MG63 (cell line): Measurements from ENCODE around the gene IGFBPL1. TPM values are rescaled to one million over a fixed set of nuclear protein-coding genes. Genes with fewer than 3 reads are reported as not detected.
A peak's percentile ranks its signal among the peaks of the same experiment; 100 is the strongest.

Experiments
- DNase-seq: peaks from one replicate; pipeline ENCODE4 v3.0.0-alpha.2; 2020
- H3K27me3 ChIP-seq: fragments of 250-450 bp; sonication (Bioruptor Pico); 2 replicates; pipeline ENCODE4 v1.5.1; 2020; ENCODE audit warnings: mild to moderate bottlenecking, moderate library complexity
- H3K36me3 ChIP-seq: fragments of 250-450 bp; sonication (Bioruptor Pico); 2 replicates; pipeline ENCODE4 v1.5.1; 2020; ENCODE audit warnings: mild to moderate bottlenecking, moderate library complexity
- H3K4me3 ChIP-seq: fragments of 250-450 bp; sonication (Bioruptor Pico); 2 replicates; pipeline ENCODE4 v1.5.1; 2020; ENCODE audit warnings: mild to moderate bottlenecking, moderate library complexity
- H3K9me3 ChIP-seq: fragments of 250-450 bp; sonication (Bioruptor Pico); 2 replicates; pipeline ENCODE4 v1.5.1; 2020; ENCODE audit warnings: mild to moderate bottlenecking, moderate library complexity
- total RNA-seq: library from RNA; depleted of rRNA; stranded (reverse); fragments of >200 nt; shearing (Covaris generic); gene quantifications from 2 replicates; pipeline ENCODE4 v1.2.3, GENCODE V29; 2014; ENCODE audit warnings: low replicate concordance

The IGFBPL1 gene
- total RNA-seq, 1 experiment from 2014 or later = 0.95 TPM

GRCh38 chr9:38374847-38375571, 49.2 kb downstream of the IGFBPL1 start:
- Histone ChIP-seq H3K4me3 (no peak overlapping the region), H3K9me3 (no peaks in the 10 kb centered on the region), H3K36me3 (no peaks in the 10 kb centered on the region), H3K27me3 (peaks cover 2% of the 10 kb centered on the region)
- DNase-seq = no peak

DNA sequence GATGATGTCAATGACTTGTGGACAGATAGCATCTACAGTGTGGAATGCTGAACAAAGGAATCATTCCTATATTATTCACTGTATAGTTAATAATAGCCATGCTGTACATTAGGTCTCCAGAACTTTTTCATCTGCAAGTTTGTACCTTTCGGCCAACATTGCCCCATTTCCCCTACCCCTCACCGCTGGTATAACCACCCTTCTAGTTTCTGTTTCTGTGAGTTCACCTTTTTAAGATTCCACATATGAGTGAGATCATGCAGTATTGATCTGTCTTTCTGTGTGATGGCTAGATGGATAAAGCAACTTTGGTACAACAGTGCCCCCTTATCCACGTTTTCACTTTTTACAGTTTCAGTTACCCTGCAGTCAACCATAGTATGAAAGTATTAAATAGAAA, 50.6 kb downstream of the IGFBPL1 start:
- H3K36me3 ChIP-seq = no peaks in the 10 kb centered on the region
- DNase-seq = no peak
- no peak overlapping the region for H3K4me3 ChIP-seq
- H3K27me3 ChIP-seq = peaks cover 2% of the 10 kb centered on the region
- H3K9me3 ChIP-seq = no peaks in the 10 kb centered on the region

DNA sequence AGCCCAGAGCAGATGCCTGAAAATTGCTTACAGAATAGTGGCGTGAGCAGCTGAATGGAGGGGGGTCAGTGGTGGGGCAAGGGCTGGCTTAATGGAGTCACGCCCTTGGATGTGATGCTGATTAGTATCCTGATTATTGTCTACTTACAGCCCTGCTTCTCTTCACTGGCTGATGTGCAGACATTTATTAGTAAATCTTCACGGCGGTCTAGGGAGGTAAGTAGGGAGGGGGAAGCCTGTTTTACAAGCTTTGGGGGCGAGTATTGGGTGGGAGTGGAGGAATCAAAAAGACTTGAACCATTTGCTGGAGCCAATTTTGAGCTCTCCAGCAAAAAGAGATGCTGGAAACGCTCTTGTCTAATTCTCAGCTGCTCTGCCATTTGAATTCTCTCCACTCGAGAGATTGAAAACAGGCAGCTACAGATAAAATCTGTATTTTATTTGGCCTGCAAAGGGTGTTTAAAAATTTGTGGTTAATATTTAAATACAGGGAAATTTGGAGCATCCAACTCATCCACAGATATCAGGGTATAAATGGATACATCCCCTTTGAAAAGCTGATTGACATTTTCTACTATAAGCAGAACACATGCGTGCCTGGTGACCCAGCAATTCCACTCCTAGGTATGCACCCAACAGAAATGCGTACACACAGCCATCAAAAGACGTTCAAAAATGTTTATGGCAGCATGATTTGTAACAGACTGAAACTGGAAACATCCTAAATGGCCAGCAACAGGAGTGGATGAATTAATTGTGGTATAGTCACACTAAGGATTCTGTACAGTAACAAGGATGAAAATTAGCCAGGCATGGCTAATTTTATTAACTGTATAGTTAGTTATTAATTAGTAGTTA, 51.3 kb downstream of the IGFBPL1 start:
- peaks cover 2% of the 10 kb centered on the region for H3K27me3 ChIP-seq
- H3K36me3 ChIP-seq = no peaks in the 10 kb centered on the region
- no peak for DNase-seq

GRCh38 chr9:38371495-38371894, 52.8 kb downstream of the IGFBPL1 start:
- Histone ChIP-seq H3K9me3 (no peaks in the 10 kb centered on the region), H3K4me3 (no peak overlapping the region), H3K36me3 (no peaks in the 10 kb centered on the region), H3K27me3 (peaks cover 2% of the 10 kb centered on the region)
- DNase-seq = no peak

More for the DNA sequence above, 51.3 kb downstream of the IGFBPL1 start:
- Histone ChIP-seq H3K4me3 (no peak overlapping the region), H3K9me3 (no peaks in the 10 kb centered on the region)

GRCh38 chr9:38370176-38370575, 54.1 kb downstream of the IGFBPL1 start:
- Histone ChIP-seq H3K36me3 (no peaks in the 10 kb centered on the region), H3K27me3 (peaks cover 2% of the 10 kb centered on the region), H3K4me3 (no peak overlapping the region), H3K9me3 (no peaks in the 10 kb centered on the region)
- no peak for DNase-seq

DNA sequence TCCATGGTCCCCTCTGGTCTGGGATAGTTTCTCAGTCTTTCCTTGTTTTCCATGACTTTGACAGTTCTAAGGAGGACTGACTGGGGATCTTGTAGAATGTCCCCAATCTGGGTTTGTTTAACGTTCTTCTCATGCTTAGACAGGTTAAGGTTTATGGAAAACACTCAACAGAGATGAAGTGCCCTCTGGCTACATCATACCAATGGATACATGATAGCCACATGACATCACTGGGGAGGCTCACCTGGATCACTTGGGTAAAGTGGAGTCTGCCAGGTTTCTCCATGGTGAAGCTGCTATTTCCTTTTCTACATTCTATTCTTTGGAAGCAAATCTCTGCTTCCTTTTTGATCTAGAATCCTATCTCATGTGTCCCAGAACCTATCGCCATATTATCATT, 55.5 kb downstream of the IGFBPL1 start:
- H3K36me3 ChIP-seq = no peaks in the 10 kb centered on the region
- no peak overlapping the region for H3K4me3 ChIP-seq
- H3K27me3 ChIP-seq = no peaks in the 10 kb centered on the region; the same call in none of the 2 replicates
- DNase-seq = no peak
- no peaks in the 10 kb centered on the region for H3K9me3 ChIP-seq

DNA sequence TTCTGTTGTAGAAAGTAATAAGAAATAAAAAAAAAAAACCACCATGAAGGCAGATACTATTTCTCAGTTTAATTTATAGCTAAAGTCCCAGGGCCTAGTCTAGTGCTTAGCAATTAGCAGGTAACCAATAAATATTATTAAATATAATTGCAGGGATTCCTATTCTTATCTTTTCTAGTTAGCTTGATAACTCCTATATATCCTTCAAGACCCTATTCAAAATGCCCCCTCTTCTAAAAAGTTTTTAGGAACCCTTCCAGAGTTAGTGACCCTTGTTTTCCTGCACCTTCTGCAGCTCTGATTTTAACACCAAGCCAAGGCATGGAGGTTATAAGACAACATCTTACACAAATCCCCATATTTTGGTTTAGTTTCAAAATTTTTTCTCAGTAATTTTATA, 56.4 kb downstream of the IGFBPL1 start:
- no peak overlapping the region for H3K4me3 ChIP-seq
- DNase-seq = no peak
- H3K36me3 ChIP-seq = no peaks in the 10 kb centered on the region
- no peaks in the 10 kb centered on the region; the same call in 1 of the 2 replicates for H3K27me3 ChIP-seq
- no peaks in the 10 kb centered on the region for H3K9me3 ChIP-seq

- Histone ChIP-seq H3K27me3 (no peaks in the 10 kb centered on the region; the same call in 1 of the 2 replicates), H3K36me3 (no peaks in the 10 kb centered on the region)
- DNase-seq = no peak
These were observed 60.7 kb downstream of the IGFBPL1 start for GRCh38 chr9:38363589-38363925.

DNA sequence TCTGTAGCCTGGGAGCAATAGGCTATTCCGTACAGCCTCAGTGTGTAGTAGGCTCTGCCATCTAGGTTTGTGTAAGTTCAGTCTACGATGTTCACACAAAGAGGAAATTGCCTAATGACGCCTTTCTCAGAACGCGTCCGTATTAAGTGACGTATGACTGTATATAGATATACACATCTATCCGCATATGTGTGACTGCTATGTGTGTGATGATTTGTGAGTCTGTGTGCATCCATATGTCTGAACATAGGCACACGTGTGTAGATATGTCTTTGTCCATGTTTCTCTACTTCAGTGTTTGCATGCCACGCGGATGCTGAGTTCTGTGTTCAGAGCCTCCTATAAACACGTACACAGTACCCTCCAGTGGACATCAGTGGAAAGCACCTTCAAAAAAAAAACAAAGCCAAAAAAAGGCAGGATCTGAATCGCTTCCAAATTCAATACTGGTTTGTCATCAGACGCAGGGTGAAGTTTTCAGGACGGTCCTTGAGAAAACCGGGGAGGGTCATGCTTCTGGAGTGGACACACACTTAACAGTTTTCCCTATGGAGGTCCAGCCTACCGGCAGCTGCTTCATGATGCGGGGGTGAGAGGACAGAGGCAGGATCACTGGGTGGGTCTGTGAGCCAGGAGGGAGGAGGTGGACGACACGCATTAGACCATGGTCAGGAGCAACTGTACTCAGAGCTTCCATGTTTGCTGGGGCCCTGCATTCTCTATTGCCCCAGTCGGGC, 61.2 kb downstream of the IGFBPL1 start:
- DNase-seq = peak; percentile 43
- H3K36me3 ChIP-seq = no peaks in the 10 kb centered on the region
- no peak overlapping the region for H3K4me3 ChIP-seq
- H3K27me3 ChIP-seq = no peaks in the 10 kb centered on the region; the same call in 1 of the 2 replicates
- no peaks in the 10 kb centered on the region for H3K9me3 ChIP-seq

More at GRCh38 chr9:38363589-38363925, 60.7 kb downstream of the IGFBPL1 start:
- no peaks in the 10 kb centered on the region for H3K9me3 ChIP-seq
- H3K4me3 ChIP-seq = no peak overlapping the region

DNA sequence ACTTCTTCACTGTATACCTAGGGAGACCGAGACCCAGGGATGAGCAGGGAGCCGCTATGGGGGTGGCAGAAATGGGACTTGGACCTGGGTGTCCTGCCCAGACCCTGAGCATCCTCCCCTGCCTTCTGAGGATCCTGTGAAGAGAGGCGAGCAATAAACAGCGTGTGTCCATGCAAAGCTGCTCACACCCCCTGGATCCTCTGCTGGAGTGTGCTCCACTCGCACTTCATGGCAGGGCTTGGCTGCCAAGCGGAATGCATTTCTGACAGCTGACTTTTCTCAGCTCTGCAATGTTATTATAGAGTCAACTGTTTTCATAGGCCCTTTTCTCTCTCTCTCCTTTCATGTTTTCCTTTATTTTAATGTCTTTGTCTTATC, 62.8 kb downstream of the IGFBPL1 start:
- Histone ChIP-seq H3K9me3 (no peaks in the 10 kb centered on the region), H3K4me3 (no peak overlapping the region), H3K27me3 (no peaks in the 10 kb centered on the region; the same call in 1 of the 2 replicates), H3K36me3 (no peaks in the 10 kb centered on the region)
- no peak for DNase-seq

GRCh38 chr9:38360839-38361472, 63.3 kb downstream of the IGFBPL1 start:
- Histone ChIP-seq H3K4me3 (no peak overlapping the region), H3K36me3 (no peaks in the 10 kb centered on the region), H3K27me3 (no peaks in the 10 kb centered on the region; the same call in 1 of the 2 replicates), H3K9me3 (no peaks in the 10 kb centered on the region)
- DNase-seq = no peak

DNA sequence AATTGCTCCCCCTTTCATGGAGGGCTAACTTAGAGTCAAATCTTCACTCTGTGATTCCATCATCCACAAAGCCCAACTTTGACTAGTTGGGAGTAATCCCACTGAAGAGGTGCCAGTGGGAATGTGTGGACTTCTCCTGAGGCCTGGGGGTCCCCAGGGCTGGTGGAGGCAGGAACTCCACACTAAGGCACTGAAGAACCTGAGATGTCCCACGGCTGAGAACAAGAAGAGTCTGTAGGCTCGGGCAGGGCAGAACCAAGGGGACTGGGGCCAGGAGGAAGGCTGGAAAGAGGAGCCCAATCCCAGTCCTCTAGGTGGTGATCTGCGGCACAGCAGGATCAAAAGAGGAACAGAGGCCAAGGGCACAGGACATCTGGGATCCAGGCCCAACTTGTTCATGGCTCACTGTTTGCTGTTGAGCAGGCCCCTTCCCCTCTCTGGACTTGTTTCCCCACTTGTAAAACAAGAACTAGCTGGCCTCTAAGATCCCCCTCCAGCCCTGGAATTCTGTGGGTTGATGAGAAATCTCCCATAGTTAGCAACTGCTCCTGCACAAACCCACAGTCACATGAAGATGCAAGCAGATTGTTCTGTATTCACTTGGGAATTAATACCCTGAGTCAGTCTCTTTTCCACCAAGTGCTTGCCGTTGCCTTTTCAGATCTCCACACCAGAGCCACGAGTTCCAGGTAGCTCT, 64.4 kb downstream of the IGFBPL1 start:
- no peaks in the 10 kb centered on the region; the same call in 1 of the 2 replicates for H3K27me3 ChIP-seq
- no peak for DNase-seq
- H3K36me3 ChIP-seq = no peaks in the 10 kb centered on the region
- no peak overlapping the region for H3K4me3 ChIP-seq
- H3K9me3 ChIP-seq = no peaks in the 10 kb centered on the region

DNA sequence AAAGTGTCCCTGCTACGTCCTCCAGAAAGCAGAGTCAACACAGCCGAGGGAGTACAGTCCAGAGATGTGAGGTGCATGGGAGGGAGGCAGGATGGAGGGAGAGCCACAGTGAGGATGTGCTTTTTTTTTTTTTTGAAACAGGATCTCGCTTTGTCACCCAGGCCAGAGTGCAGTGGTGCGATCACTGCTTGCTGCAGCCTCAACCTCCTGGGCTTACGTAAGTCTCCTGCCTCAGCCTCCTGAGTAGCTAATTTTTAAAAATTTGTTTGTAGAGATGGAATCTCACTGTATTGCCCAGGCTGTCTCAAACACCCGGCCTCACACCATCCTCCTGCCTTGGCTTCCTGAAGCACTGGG, 65.0 kb downstream of the IGFBPL1 start:
- no peak overlapping the region for H3K4me3 ChIP-seq
- DNase-seq = no peak
- H3K27me3 ChIP-seq = no peaks in the 10 kb centered on the region
- no peaks in the 10 kb centered on the region for H3K36me3 ChIP-seq
- no peaks in the 10 kb centered on the region for H3K9me3 ChIP-seq

DNA sequence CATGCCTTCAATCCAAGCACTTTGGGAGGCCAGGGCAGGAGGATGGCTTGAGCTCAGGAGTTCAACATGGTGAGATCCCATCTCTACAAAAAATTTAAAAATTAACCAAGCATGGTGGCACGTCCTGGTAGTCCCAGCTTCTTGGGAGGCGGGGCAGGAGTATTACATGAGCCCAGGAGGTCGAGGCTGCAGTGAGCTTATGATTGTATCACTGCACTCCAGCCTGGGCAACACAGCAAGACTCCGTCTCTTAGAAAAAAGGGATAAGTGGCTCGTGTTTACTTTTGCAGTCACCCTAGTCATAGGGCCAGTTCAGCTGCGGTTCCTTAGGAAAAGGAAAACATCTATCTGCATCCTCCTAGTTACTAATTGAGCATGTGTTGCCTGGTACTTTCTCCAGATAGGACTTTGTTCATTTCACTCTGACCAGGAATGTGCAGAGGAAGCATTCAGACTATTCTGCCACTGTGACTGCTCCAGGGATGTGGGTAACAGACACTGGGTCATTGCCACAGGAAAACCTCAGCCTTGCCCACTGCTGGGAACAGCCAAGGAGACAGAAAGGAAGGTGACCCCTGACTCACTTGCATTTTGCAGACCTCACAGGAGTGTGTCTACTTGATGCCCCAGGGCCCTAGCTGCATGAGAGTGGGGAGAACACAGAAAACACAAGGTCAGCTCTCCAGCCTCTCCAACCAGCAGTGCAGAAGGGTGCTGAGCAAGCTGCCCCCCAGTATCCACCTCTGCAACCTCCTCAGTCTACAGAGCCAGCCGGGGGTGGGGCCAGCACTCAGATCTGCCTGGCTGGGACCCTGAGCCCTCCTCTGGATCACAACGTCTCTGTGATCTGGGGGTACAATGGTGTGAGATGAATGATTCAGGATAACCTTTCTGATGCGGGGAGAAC, 65.6 kb downstream of the IGFBPL1 start:
- Histone ChIP-seq H3K4me3 (no peak overlapping the region), H3K27me3 (no peaks in the 10 kb centered on the region), H3K9me3 (no peaks in the 10 kb centered on the region), H3K36me3 (no peaks in the 10 kb centered on the region)
- no peak for DNase-seq

DNA sequence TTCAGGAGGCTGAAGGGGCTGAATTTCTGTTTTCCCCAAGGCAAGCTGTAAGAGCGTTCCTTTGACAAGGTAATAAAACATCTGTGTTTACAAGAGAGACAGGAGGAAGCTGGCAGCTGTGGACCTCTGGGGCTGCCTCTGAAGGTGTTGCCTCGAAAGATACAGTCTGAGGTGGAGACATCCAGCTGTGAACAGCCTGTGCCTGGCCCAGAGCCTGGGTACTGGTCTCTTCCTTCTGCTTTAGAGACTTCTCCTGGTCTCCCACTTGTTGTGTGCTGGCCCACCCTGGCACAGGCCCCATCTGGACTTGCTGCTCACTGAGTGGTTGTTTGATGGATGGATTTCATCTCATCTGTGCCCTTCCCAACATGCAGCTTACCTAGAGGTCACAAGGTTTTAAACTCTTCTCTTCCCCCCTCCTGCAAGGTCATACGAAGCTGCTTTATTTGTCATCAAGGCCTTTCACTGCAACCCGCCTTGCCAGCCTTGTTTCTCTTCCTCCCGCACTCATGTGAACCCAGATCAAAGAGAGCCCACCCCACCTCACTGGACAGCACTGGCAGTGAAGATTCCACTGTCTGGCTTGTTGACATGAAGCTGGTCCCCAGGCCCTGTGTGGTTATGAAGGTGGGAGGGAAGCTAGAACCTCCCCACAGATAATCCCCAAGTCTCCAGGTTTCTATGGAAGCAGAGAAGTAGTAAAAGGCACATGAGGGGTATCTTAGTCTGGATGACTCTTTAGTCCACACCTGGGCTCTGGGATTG, 66.7 kb downstream of the IGFBPL1 start:
- no peaks in the 10 kb centered on the region for H3K27me3 ChIP-seq
- H3K36me3 ChIP-seq = no peaks in the 10 kb centered on the region
- no peak overlapping the region for H3K4me3 ChIP-seq
- DNase-seq = no peak
- no peaks in the 10 kb centered on the region for H3K9me3 ChIP-seq
